GM23338 (cell line): ENCODE data around the gene WDCP. TPM values are rescaled to one million over a fixed set of nuclear protein-coding genes. Genes with fewer than 3 reads are reported as not detected.

ENCODE experiments used
- JUNB ChIP-seq: IDR thresholded peaks from one replicate; pipeline ENCODE4 v1.6.1; 2016; ENCODE audit warnings: antibody characterized with exemption; ENCODE audit not compliant: unreplicated experiment
- REST ChIP-seq: IDR thresholded peaks from one replicate; pipeline ENCODE4 v1.6.1; 2018; ENCODE audit warnings: antibody characterized with exemption; ENCODE audit not compliant: unreplicated experiment
- polyA plus RNA-seq: library from polyadenylated mRNA; unstranded; fragments of >200 nt; fragmentation: Nextera tagmentation; extraction: Ambion mirVana; gene quantifications from 2 replicates; pipeline ENCODE4 v1.2.1, GENCODE V29; 2016
- small RNA-seq: library from RNA; depleted of rRNA; stranded (forward); fragments of <200 nt; gene quantifications from one replicate; pipeline ENCODE3, GENCODE V24; 2014; ENCODE audit warnings: low replicate concordance
- total RNA-seq: library from RNA; depleted of rRNA; stranded (reverse); fragments of >200 nt; shearing (Covaris generic); gene quantifications from 2 replicates; pipeline ENCODE4 v1.2.3, GENCODE V29; 2014; rRNA removed

The WDCP gene
- total and polyA plus RNA-seq, 2 experiments from 2014 or later, result 10.5 to 28.6 TPM

GRCh38 chr2:23988371-23988770, 58.8 kb downstream of the WDCP start (continued):
- TF ChIP-seq JUNB, result no peak
- no peak for TF ChIP-seq REST

Small RNA genes lying within 50 kb of the gene (small RNA-seq; reads per million reads assigned to genes)
- gene RN7SL610P (not detected), gene RNU6-370P (not detected)

Other genes starting within 250 kb of the WDCP start
- 19.3 and 24.3 TPM in 2 replicates for gene ATAD2B, start 120.3 kb downstream of the WDCP start, total RNA-seq
- gene ATAD2B, start 120.3 kb downstream of the WDCP start, polyA plus RNA-seq, result 10.2 and 12.4 TPM in 2 replicates
- gene UBXN2A, start 106.9 kb downstream of the WDCP start, total RNA-seq, result 12.1 and 17.7 TPM in 2 replicates
- 11.5 and 12.9 TPM in 2 replicates for gene UBXN2A, start 106.9 kb downstream of the WDCP start, polyA plus RNA-seq
- gene MFSD2B, start 37.3 kb downstream of the WDCP start, total RNA-seq, result 0.21 TPM in 1 of 2 replicates, not detected in the other
- gene MFSD2B, start 37.3 kb downstream of the WDCP start, polyA plus RNA-seq, result 0.82 and 2.3 TPM in 2 replicates
- gene FKBP1B, start 2.4 kb upstream of the WDCP start, total RNA-seq, result 48.2 and 51.3 TPM in 2 replicates
- gene FKBP1B, start 2.4 kb upstream of the WDCP start, polyA plus RNA-seq, result 75.7 and 77.1 TPM in 2 replicates
- 140 and 172 TPM in 2 replicates for gene SF3B6, start 28.9 kb upstream of the WDCP start, total RNA-seq
- gene SF3B6, start 28.9 kb upstream of the WDCP start, polyA plus RNA-seq, result 565 and 610 TPM in 2 replicates
- gene TP53I3, start 37.4 kb upstream of the WDCP start, total RNA-seq, result 35.7 and 36.5 TPM in 2 replicates
- 24.2 and 27.8 TPM in 2 replicates for gene TP53I3, start 37.4 kb upstream of the WDCP start, polyA plus RNA-seq
- 0.28 TPM in 1 of 2 replicates, not detected in the other for gene PFN4, start 75.9 kb upstream of the WDCP start, total RNA-seq
- gene PFN4, start 75.9 kb upstream of the WDCP start, polyA plus RNA-seq, result not detected in 2 replicates
- 2.9 and 3.4 TPM in 2 replicates for gene FAM228B, start 76.1 kb upstream of the WDCP start, total RNA-seq
- gene FAM228B, start 76.1 kb upstream of the WDCP start, polyA plus RNA-seq, result 4.1 and 7.9 TPM in 2 replicates
- gene FAM228A, start 127.7 kb upstream of the WDCP start, total RNA-seq, result 0.12 and 0.35 TPM in 2 replicates
- 0.11 and 0.49 TPM in 2 replicates for gene FAM228A, start 127.7 kb upstream of the WDCP start, polyA plus RNA-seq